ENCODE results near the gene APOO. TPM values are rescaled to one million over a fixed set of nuclear protein-coding genes. Genes with fewer than 3 reads are reported as not detected.

Gene APOO
- 86.9 and 95.3 TPM in 2 replicates for total RNA-seq (2021)
- long read RNA-seq, transcript APOO-201 (9 exons, 1,118 nt) = major isoform, 53 of 108 reads
- long read RNA-seq, partial matches to known transcripts = 7 of 108 reads
- long read RNA-seq, other reads (novel, unspliced or antisense) = 48 of 108 reads

GRCh38 chrX:23907498-23908218 lies at the start of gene APOO, which contains the start of gene CXorf58:
TSS of gene APOO (minus strand) at chrX:23907938. CDS start at chrX:23907702, 236 bp downstream.
TSS of gene CXorf58 (plus strand) at chrX:23908006. CDS start at chrX:23910303, 2,297 bp downstream.
- H2AK5ac ChIP-seq (ENCODE audit: insufficient read length, low read length) = no peak within 1 kb of the TSS
- no peak within 1 kb of the TSS for H2BK12ac ChIP-seq (ENCODE audit: insufficient read length, low read depth, low read length)
- H2BK15ac ChIP-seq (ENCODE audit: low read depth, low read length) = no peak within 1 kb of the TSS
- H3K56ac ChIP-seq (ENCODE audit: insufficient read length, low read depth, low read length) = no peak within 1 kb of the TSS
- DNase-seq = peak; percentile 98
- H3K4me2 ChIP-seq (ENCODE audit: insufficient read depth, insufficient read length, low read length) = peak within 1 kb of the TSS; percentile 66
- peak within 1 kb of the TSS; percentile 66 for H3K9ac ChIP-seq (ENCODE audit: extremely low read depth, insufficient read length, low read length)
- H3K4me3 Mint-ChIP-seq = peak within 1 kb of the TSS; percentile 87 to 94
- H3T11ph ChIP-seq (ENCODE audit: low read length) = no peak within 1 kb of the TSS
- H3K4me1 ChIP-seq (ENCODE audit: insufficient read depth, low read length) = peaks cover 3% of the 10 kb centered on the region; the same call in 1 of the 2 replicates
- no peaks in the 10 kb centered on the region for H3K9me3 Mint-ChIP-seq
- no peak within 1 kb of the TSS for H4K8ac ChIP-seq (replicated peaks; ENCODE audit: insufficient read length, low read depth, low read length)
- peaks cover 20 to 24% of the 10 kb centered on the region in 2 experiments for H3K4me1 Mint-ChIP-seq
- H3K36me3 Mint-ChIP-seq (ENCODE audit: insufficient read depth in 1 of 3, low read depth in 3 of 3) = peaks cover 4 to 9% (median 4%) of the 10 kb centered on the region in 3 experiments; a peak in 6 of 7 replicates
- peak within 1 kb of the TSS; percentile 10 for H3K27ac ChIP-seq (ENCODE audit: insufficient read length, low read depth, low read length)
- no peak within 1 kb of the TSS for H2AFZ ChIP-seq (ENCODE audit: low read length)
- H4K91ac ChIP-seq (ENCODE audit: insufficient read length, low read depth, low read length) = no peak within 1 kb of the TSS
- TF ChIP-seq CTCF (conservative IDR thresholded peaks at IDR 0.05) = peak; percentile 88
- H3K18ac ChIP-seq (ENCODE audit: insufficient read length, low read depth, low read length) = peak within 1 kb of the TSS; percentile 31
- no peak within 1 kb of the TSS for H3K4ac ChIP-seq (ENCODE audit: low read depth, low read length)
- WGBS (ENCODE audit: extremely low coverage, insufficient read length, low lambda C conversion rate) = no CpG with 5 or more reads among the region's 81 CpGs
- no peak within 1 kb of the TSS for H2BK120ac ChIP-seq (ENCODE audit: low read depth, low read length, poor library complexity, severe bottlenecking)
- H2BK5ac ChIP-seq (ENCODE audit: insufficient read length, low read length) = no peak within 1 kb of the TSS
- H3K9me3 ChIP-seq (ENCODE audit: control insufficient read depth, low read depth, low read length) = no peaks in the 10 kb centered on the region
- peak within 1 kb of the TSS; percentile 95 to 97 (median 97); a peak in 6 of 7 replicates for H3K27ac Mint-ChIP-seq
- no peaks in the 10 kb centered on the region for H3K27me3 ChIP-seq (ENCODE audit: insufficient read depth, low read length)
- no peaks in the 10 kb centered on the region for H3K79me1 ChIP-seq (ENCODE audit: insufficient read depth, low read depth, low read length, poor library complexity, severe bottlenecking)
- H3K79me2 ChIP-seq (ENCODE audit: insufficient read depth, low read length) = peaks cover 2% of the 10 kb centered on the region; the same call in 1 of the 2 replicates
- H3K14ac ChIP-seq (ENCODE audit: insufficient read depth, low read length) = peak within 1 kb of the TSS; percentile 21; the same call in 1 of the 2 replicates
- no peak within 1 kb of the TSS for H4K5ac ChIP-seq (ENCODE audit: insufficient read length, low read depth, low read length)
- no peaks in the 10 kb centered on the region; the same call in 1 of the 2 replicates for H3K27me3 Mint-ChIP-seq (ENCODE audit: low read depth)
- H3K23me2 ChIP-seq (ENCODE audit: insufficient read length, low read depth, low read length, poor library complexity, severe bottlenecking) = no peaks in the 10 kb centered on the region
- H2BK20ac ChIP-seq (ENCODE audit: low read depth, low read length, poor library complexity, severe bottlenecking) = no peak within 1 kb of the TSS
- H3K23ac ChIP-seq (ENCODE audit: insufficient read length, low read depth, low read length) = no peak within 1 kb of the TSS
- H4K20me1 ChIP-seq (ENCODE audit: control insufficient read depth, insufficient read depth, insufficient read length) = no peaks in the 10 kb centered on the region

All from H9 (cell line).